HG02938 (cell line): ENCODE data around the gene PSMB1.

Experiments used
- ATAC-seq: cut with Tn5 transposase; IDR thresholded peaks from one replicate; pipeline ENCODE4 v1.9.1; 2021; ENCODE audit warnings: mild to moderate bottlenecking, moderate library complexity; ENCODE audit not compliant: unreplicated experiment

Gene PSMB1

DNA sequence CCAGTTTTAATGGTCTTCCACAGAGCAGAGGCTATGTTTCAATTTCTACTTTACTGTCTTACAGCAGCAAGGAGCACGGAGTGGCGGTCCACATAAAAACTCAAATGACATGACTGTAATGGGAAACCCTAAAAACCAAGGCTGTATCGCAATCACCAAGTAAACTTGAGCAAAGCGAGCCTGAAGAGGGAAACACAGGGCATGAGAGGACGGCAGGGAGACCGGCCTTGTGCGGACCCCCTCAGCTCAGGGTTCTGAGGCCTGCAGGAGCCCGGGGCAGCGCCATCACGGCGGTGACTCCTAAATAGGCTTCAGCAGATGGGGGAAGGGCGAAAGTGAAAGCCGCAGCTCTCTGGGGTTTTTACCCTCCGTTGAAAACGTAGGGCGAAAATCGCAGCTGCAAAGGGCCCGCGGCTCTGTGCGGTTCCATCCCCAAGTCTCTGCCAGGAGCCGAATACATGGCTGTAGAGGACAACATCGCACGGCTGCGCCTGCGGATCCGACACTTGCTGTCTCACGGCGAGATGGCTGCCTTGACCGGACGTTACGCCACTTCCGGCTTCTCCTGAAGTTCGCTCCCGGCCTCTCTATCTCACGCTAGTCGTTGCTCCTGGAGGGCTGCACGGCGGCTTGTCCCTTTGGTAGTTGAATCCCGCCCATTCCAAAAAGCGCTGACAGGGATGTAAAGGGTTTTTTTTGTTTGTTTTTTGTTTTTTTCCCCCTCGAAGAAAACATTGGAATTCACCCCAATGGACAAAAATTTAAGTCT lies at the start of gene PSMB1:
PSMB1 (minus strand) TSS at position 543 of the 769 bp plus-strand sequence; CDS start at position 478, 65 bp downstream.
- peak; percentile 40 for ATAC-seq

DNA sequence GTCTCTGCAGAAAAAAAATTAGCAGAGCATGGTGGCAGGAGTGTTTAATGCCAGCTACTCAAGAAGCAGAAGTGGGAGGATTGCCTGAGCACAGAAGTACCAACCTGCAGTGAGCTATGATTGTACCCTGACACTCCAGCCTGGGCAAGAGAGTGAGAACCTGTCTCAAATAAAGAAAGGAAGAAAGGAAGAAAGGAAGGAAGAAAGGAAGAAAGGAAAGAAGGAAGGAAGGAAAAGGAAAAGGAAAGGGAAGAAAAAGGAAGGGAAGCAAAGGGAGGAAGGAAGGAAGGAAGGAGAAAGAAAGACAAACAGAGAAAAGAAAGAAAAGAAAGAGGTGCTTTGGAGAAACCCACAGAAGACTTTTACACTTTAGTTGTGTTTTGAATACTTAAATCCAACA lies 44.2 kb upstream of the PSMB1 start:
- ATAC-seq = no peak

DNA sequence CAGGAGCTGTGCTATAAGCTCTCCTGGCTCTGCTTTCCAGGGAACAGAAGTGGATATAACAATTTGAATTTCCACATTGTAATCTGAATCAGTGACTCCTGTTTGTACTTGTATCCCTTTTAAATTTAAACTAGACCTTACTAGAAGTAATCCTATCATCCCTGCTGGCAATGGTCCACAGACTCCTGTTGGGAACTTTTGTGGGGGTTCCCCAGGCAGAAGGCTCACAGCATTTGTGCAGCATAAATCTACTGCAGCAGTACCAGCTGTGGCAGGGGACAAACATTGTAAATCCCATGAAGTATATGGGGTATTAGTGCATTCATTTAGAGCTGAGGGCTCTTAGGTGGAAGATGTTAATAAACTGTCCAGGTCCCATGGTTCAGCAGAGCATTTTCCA lies 43.3 kb upstream of the PSMB1 start:
- no peak for ATAC-seq

DNA sequence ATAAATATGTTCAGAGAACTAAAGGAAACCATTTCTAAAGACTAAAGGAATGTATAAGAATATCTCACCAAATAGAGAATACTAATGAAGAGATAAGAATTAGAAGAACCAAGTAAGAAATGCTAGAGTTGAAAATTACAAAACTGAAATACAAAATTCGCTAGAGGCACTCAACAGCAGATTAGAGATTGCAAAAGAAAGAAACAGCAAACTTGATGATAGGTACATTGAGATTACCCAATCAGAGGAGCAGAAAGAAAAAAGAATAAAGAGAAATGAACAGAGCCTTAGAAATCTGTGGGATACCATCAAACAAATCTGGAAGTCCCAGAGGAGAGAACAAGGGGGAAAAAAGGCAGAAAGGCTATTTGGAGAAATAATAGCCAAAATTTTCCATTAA lies 37.6 kb upstream of the PSMB1 start:
- no peak for ATAC-seq

DNA sequence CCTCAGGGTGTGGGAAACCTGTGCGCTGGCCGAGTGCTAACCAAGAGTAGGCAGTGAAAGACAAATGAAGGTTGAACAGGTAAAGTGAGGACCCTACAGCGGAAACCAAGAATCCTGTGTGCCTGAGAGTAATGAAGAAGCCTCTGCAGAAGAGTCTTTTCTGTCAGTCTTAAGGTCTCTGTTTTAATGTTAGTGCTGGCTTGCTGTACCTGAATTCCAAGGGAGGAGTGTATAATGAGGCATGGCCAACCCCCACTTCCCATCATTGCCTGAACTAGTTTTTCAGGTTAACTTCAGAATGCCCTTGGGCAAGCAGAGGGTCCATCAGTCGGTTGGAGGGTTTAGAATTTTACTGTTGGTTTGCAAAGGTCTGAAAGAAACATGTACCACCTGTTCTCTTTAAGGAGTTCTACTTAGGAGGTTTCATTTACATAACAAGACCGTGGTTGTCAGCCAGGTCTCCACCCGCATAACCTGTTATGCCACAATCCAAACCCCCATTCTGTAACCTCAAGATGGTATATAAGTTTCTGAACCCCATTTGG lies 31.9 kb upstream of the PSMB1 start:
- peak; percentile 27 for ATAC-seq

DNA sequence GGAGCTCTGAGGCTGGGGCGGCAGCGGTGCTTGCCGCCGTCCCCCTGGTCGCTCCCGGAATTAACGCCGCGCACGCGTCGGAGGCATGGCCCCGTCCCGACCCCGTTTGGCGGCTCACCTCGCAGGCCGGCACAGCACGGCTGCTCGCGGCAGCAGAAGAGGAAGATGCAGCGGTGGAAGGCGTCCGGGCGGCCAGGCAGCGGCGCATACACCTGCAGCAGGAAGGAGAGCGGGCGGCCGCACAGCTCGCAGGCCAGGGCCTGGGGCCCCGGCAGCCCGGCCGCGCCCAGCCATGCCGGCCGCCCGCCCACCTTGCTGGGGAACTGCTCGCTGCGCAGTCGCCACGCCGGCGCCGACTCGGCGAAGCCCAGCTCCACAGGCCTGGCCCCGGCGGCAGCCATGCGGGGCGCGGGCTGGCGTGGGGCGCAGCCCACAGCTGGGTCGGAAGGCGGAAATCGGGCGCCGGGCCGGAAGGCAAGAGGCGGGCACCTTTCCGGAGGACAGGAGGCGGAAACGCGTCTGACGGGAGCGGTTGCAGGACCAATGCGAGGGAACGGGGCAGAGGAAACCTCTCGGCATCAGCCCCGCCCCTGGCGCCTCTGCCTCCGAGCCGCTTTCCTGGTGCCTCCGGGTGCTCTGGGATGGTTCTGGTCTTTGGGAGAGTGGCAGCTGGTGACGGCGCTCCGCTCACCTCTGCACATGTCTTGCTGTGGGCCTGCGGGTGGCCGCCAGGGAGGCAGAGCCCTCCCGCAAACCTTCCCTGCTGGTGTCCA lies 31.3 kb upstream of the PSMB1 start, which contains the start of gene PDCD2:
PDCD2 (minus strand) TSS at position 457 of the 773 bp plus-strand sequence; CDS start at position 401, 56 bp downstream.
- peak; percentile 95 for ATAC-seq

DNA sequence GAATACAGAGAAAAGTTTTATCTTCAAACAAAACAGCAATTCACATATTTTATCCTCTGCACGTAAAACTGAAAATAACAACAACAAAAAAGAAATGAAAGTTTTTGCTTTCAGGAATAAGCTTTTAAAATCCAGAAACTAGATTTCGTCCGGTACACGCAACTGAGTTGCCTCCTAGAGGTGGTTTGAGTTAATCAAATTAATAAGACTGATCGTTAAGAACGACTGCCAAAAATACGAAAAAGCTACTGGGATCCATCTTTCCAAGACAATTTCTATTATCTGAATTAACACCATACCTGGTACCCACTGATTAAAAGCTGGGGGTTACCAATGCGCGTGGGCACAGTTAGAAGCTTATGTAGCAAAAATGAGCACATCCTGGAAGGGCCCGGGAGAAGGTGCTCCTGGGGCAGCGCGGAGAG lies 30.7 kb upstream of the PSMB1 start:
- ATAC-seq = peak; percentile 4

DNA sequence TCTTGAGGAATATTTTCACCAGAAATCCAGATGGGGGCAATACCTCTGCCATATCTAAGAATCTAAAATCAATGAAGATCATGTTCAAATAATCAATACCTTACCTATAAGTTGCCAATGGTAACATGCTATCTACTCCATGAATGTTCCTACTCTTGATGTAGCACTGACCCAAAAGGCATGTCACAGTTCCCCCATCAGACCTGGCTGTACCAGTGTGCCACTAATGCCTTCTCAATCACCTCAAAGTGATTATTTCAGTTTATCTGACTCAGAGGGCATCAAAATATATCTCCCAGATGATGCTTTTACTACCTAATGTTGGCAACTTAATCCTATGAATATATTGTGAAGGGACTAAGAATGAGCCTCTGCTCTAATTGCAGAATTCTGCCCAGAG lies 25.8 kb upstream of the PSMB1 start:
- ATAC-seq = no peak

DNA sequence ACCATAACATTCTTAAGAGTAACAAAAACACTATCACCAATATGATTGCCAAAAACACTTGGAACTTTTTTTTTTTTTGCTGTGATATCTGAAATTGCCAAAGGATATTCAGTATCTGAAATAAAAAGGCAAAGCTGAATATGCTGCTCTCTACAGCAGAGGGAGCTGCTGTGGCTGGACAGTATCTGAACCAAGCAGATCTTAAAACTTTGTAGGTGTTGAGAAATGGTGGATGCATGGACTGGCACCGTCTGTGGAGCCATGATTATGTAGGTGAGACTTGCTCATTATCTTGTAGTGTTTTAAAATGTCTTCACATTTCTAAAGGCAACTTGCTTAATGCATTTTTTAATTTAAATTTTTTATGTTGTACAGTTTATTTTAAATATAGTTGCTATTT lies 22.1 kb upstream of the PSMB1 start:
- no peak for ATAC-seq

DNA sequence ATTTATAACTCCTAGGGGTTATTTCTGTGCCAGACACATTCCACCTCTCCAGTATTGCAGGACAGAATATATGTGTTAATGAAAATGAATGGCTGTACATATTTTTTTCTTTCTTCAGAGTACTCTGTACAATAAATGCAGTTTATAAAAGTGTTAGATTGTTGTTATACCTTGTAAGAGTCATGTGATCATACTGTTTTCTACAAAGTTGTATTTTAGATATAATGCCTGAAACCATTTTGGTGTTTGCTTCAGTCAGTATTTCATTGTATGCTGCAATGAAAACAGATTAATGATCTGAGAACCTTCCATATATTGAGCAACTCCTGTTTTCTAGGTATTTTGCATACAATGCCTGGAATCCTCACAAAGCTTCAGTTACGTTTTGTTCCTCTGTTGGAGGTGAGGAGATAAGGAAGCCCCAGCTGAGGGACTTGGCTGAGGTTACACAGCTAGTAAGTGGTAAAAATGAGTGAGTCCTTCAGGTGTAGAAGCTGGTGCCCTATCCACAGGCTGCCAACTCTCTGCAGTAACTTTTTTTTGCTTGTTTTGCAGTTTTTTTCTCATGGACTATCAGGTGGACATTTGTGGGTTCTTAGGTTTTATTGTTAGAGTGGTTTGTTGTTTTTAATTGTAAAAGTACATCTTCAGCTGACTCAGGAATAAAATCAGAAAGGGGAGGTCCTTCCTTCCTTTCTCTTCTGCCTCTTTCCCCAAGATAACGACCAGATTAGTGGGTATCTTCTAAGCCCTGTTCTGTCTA lies 19.8 kb upstream of the PSMB1 start:
- no peak for ATAC-seq

DNA sequence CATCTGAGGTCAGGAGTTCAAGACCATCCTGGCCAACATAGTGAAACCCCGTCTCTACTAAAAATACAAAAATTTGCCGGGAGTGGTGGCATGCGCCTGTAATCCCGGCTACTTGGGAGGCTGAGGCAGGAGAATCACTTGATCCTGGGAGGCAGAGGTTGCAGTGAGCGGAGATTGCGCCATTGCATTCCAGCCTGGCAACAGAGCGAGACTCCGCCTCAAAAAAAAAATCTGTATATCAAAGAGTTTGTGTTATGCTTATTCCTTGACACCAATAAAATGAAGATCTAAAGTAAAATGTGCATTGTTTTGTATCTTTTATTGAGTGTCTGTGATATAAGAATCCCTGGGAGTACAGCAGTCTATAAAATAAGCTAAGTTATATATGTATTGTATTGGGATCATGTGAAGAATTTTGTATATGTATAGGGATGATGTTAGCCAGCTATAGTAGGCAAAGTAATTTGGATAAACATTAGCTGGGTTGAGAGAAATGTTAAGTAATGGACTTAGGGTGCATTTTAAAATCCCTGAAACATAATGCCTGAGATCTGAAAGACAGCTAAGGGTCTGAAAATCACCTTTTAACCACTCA lies 11.9 kb upstream of the PSMB1 start:
- no peak for ATAC-seq

DNA sequence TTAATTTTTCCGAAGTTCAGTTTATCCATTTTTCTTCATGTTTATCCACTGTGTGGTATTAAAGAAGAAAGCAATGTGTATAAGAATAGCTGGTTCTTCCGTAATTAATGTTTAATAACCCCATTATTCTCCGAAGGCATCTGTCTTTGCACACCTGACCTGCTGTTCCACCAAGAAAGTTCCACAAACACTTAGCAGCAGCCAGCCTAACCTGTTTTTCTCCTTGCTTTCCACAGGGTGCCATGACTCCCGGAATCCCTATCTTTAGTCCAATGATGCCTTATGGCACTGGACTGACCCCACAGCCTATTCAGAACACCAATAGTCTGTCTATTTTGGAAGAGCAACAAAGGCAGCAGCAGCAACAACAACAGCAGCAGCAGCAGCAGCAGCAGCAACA lies 8.4 kb upstream of the PSMB1 start:
- no peak for ATAC-seq

DNA sequence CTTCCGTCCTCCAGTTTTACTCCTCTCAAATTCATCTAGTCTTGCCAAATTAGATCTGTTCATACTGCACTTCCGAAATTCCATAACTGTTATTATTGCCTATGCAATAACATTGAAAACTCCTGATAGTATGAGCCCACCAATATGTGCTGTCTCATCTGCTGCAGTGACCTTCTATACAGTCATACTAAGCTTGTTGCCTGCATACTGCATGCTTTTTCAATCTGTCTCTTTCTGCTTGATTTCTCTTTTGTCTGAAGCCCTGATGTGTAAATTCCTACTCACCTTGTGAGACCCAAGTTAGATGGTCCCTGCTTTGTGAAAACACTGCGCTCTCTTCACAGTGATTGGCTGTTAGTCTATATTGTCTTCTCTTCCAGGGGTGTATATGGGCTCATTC lies 2.2 kb upstream of the PSMB1 start:
- no peak for ATAC-seq

DNA sequence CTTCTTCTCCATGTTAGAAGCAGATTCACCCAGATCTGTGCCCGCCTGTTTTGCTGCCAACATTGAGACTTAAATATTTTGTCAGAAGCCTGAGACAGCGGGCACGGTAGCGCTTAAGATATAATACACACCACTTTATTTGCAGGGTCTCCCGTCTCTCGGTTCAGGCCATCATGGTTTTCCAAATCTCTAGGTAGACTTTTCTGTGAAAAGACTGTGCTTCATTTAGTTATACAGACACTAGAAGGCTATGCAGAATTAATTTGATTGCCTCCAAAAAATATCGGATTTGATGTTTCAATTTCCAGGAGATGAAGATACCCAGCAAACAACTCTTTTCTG lies 1.7 kb upstream of the PSMB1 start:
- no peak for ATAC-seq

DNA sequence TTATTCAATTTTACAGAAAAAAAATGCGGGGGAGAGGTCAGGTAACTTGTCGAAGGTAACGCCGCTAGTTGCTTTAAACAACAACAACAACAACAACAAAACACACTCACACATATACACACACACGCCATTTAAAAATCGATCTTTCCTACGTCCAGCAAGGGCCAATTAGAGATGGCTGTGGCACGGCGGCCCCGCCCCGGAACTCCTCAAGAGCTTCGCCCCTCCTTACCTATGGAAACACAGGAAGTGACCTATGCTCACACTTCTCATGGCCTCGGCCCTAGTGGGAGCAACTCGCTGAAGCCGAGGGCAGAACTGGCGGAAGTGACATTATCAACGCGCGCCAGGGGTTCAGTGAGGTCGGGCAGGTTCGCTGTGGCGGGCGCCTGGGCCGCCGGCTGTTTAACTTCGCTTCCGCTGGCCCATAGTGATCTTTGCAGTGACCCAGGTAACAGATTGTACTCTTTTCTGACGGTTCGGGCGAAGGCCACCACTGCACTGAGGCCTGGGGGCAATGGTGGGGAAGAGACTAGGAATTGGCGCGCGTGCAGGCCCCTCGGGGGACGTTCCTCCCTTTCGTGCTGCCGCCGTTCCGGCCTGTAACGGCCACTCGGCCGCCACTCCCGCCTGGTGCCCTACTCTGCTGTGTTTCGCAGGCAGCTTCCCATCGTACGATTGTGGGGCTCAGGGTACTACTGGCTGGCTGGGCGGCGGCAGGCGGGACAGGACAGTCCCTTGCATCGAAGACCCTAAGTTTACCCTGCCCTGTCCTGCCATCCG lies 1.1 kb upstream of the PSMB1 start, which contains the start of gene TBP:
TBP (plus strand) TSS at position 357 of the 783 bp plus-strand sequence. CDS start 2,661 bp downstream, outside the sequence.
- peak; percentile 96 for ATAC-seq

DNA sequence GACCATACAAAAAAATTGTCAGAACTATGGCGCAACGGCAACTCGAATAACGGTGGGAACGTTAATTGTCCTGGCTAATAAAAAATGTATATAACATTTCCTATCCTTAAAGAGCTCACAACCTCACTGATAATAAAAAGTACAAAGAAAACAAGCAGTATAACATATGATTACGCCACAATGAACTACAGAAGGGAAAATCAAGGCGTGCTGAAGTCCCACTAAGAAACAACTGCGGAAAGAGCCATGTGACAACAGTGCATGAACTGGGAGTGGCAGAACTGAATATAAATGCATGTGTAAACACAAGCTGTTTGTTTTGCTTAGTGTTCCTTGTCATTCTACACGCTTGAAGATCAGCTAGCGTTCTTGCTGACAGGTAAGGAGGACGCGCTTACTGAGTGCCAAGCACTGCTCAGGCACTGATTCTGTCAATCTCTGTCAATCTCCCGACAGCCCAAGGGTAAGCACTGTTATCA lies 466 bp upstream of the PSMB1 start:
- ATAC-seq = peak; percentile 41

DNA sequence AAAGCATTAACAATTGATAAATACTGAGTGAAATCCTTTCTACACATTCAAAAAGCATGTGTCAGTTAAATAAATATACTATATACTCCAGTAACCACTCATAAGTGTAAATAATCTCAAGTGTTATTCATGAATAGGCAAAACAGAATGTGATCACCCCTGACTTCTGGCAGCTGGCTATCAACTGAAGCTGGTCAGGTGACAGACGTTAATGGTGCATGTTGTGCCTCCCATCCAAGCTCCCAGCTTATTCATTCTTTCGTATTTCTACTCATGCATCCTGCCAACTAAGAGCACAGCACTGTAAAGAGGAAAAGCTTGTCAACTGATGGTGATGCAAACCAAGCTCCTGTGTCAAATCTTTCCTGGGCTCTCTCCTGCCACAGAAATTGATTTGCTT lies 7.7 kb downstream of the PSMB1 start:
- ATAC-seq = no peak

DNA sequence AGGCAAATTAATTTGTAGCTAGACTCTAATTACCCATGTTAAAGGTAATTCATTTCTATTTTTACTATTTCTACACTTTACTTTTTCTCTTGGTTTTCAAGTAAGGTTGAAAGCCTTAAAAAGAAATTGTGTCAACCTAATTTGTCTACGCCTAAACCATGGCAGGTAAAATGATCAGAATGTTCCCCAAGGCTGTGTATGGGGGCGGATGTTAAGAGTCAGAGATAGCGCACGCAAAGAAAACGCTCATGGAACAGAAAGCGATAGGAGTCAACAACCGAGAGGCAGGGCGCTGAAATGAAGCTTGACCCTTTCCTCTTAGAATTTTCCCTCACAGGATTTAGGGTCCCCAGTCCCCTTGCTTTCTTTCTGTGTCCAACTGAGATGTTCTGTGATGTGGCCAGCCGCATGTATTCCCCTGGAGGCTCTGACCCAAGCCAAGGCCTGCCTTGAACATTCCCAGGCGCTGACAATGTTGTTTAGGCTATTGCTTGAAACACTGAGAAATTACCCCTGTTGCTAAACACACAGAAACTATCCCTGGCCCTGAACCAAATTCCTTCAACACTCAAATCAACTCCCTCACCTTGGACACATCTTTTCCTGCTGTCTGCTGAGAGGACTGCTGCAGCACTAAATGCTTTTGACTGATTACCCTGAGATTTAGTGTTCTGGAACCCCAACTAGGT lies 10.9 kb downstream of the PSMB1 start:
- ATAC-seq = no peak

DNA sequence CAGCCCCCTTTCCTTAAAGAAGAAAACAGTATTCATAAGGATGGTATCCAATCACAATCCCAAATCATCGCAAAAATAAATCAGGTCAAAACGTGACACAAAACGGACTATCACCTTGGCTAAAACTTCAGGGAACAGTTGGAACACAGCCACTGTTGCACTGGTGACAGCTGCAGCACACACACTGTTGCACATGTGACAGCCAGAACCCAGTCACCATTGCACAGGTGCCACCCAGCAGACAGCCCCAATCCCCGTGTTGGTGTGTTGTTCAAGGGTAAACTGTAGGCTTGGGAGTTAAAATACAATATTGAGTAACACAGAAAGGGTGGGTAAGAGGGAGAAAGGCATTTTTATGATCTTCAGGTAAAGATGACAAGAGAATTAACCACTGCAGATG lies 15.8 kb downstream of the PSMB1 start:
- no peak for ATAC-seq
